Fibroblast of peridontal ligament (primary cell): Measurements from ENCODE around the gene PPP4C.

Source experiments
- DNase-seq: peaks from one replicate; pipeline ENCODE4 v3.0.0-alpha.2; 2010; ENCODE audit errors: extremely low read depth

The PPP4C gene

GRCh38 chr16:30082545-30083090, 6.8 kb downstream of the PPP4C start:
- no peak for DNase-seq

GRCh38 chr16:30083216-30084055, 7.6 kb downstream of the PPP4C start:
- DNase-seq: no peak

GRCh38 chr16:30084096-30084815, 8.5 kb downstream of the PPP4C start:
- no peak for DNase-seq

GRCh38 chr16:30084816-30085159, 9.0 kb downstream of the PPP4C start:
- DNase-seq: no peak

GRCh38 chr16:30085247-30085646, 9.5 kb downstream of the PPP4C start:
- no peak for DNase-seq

GRCh38 chr16:30085820-30086219, 10.0 kb downstream of the PPP4C start:
- no peak for DNase-seq

- no peak for DNase-seq
These were observed 10.7 kb downstream of the PPP4C start for GRCh38 chr16:30086291-30087140.

- DNase-seq: no peak
These were observed 11.5 kb downstream of the PPP4C start for GRCh38 chr16:30087181-30087898.

GRCh38 chr16:30088237-30088831, 12.5 kb downstream of the PPP4C start:
- no peak for DNase-seq

GRCh38 chr16:30088832-30089624, 13.2 kb downstream of the PPP4C start:
- DNase-seq: no peak

- no peak for DNase-seq
These were observed 15.0 kb downstream of the PPP4C start for GRCh38 chr16:30090610-30091331.

- peak; percentile 78 for DNase-seq
These were observed 15.9 kb downstream of the PPP4C start, which contains the start of gene TBX6 for GRCh38 chr16:30091474-30092372. TSS of gene TBX6 (minus strand) at chr16:30091924. CDS start at chr16:30091193, 731 bp downstream.

GRCh38 chr16:30092373-30093010, 16.7 kb downstream of the PPP4C start:
- peak; percentile 39 for DNase-seq

- DNase-seq: no peak
These were observed 18.9 kb downstream of the PPP4C start for GRCh38 chr16:30094541-30095165.

- no peak for DNase-seq
These were observed 19.6 kb downstream of the PPP4C start for GRCh38 chr16:30095166-30096078.
